CD4-positive, alpha-beta T cell treated with Interleukin-4 for 4 hours (primary cell): ENCODE measurements around the gene MYOC.
"Not testable (repeated sequence)": the region's sequence is repeated elsewhere in the genome, so short reads cannot be mapped to it uniquely, and the experiment has no call there.

Source experiments
- DNase-seq: peaks from one replicate; pipeline ENCODE4 v3.0.0-alpha.2; 2020

The MYOC gene

DNA sequence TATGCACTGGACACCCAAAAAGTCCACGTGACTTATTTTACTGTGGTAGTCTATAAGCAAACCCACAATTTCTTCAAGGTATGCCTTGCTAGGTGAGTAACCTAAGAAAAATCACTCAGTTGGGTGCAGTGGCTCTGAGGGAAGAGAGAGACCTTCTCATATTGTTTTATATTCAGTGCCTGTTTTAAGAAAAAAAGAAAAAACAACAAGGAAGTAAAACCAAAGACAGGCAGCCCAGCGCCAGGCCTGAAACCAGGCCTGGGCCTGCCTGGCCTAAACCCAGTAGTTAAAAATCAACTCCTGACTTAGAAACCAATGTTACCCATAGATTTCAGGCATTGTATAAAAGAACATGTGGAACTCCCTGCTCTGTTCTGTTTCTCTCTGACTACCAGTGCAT lies 52.2 kb downstream of the MYOC start:
- not testable (repeated sequence) for DNase-seq

- no peak for DNase-seq
Measured at GRCh38 chr1:171597203-171597602, 55.3 kb downstream of the MYOC start.

DNA sequence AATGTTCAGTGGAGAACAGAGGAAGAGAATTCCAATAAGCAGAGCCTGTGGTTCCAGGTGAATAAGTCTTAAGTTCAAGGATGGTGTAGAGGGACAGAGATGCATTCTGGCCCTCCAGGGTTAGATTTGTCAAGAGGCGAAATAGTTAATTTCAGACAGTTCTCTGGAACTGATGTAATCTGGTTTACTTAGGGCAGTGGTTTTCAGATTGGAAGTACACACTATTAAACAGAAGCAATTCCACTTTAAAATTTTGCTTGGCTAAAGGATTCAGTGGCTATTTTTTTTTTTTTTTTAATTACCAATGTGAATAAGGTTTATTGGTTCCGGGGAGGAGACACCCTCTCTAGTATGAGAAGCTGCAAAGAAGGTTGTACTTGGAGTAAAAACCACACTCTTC lies 55.8 kb downstream of the MYOC start:
- no peak for DNase-seq

- no peak for DNase-seq
Measured at GRCh38 chr1:171596119-171596518, 56.4 kb downstream of the MYOC start.

- DNase-seq: no peak
Measured at GRCh38 chr1:171595324-171595723, 57.2 kb downstream of the MYOC start.

- no peak for DNase-seq
Measured at GRCh38 chr1:171590022-171590421, 62.5 kb downstream of the MYOC start.

GRCh38 chr1:171588230-171588629 lies 64.3 kb downstream of the MYOC start:
- no peak for DNase-seq

GRCh38 chr1:171585715-171586114 lies 66.8 kb downstream of the MYOC start:
- no peak for DNase-seq
